ENCODE measurements around the gene GRID2IP. TPM values are rescaled to one million over a fixed set of nuclear protein-coding genes. Genes with fewer than 3 reads are reported as not detected.
A peak's percentile ranks its signal among the peaks of the same experiment; 100 is the strongest.
"Not testable (repeated sequence)": the region's sequence is repeated elsewhere in the genome, so short reads cannot be mapped to it uniquely, and the experiment has no call there.

GRID2IP gene
- total RNA-seq (0.15 TPM), polyA plus RNA-seq (under 1 TPM in 1 of 4 donors, not detected in 3; 0.10 TPM)

DNA sequence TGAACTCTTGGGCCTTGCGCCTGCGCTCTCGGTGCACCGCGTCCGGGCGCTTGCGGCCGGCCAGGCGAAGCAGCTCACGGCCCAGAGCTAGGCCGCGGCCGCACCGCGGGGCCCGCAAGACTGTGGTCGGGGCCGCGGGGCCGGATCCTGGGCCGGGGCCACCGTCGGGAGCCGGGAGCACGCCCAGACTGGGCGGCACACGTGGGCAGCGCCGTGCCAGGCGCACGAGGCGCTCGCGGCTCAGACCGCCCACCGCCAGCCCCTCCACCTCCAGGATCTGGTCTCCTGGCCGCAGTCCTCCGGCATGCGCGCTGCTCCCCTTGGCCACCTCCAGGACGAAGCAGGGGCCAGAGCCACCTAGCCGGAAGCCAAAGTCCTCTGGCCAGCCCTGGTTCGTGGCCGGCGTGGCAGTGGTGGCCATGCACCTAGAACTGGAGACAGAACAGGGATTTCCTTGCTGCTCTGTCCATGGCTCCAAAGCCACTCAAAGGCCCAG is at the start of gene GRID2IP:
Gene GRID2IP, minus strand, starts transcription at position 446 of the 496 bp plus-strand sequence. Its CDS starts 25 bp downstream, at position 421.
- Mint-ChIP-seq H3K4me1 (peaks cover 0 to 13% (median 6%) of the 10 kb centered on the region in 4 donors), H3K36me3 (no peaks in the 10 kb centered on the region), H3K27me3 (no peaks in the 10 kb centered on the region), H3K9me3 (no peaks in the 10 kb centered on the region), H3K4me3 (no peak within 1 kb of the TSS), H3K27ac (no peak within 1 kb of the TSS)
- no peak within 1 kb of the TSS for H3K27ac ChIP-seq (ENCODE audit: insufficient read depth, low read length, poor library complexity, severe bottlenecking)
- no peaks in the 10 kb centered on the region for H3K36me3 ChIP-seq (ENCODE audit: control insufficient read depth, insufficient read depth, low read length)
- peaks cover 9% of the 10 kb centered on the region for H3K4me1 ChIP-seq (ENCODE audit: control insufficient read depth, insufficient read depth, low read length, poor library complexity, severe bottlenecking)
- ATAC-seq (ENCODE audit: low read depth in 2 of 2) (no peak), DNase-seq (no peak)
- H3K27me3 ChIP-seq (ENCODE audit: control insufficient read depth, insufficient read depth, low read length): no peaks in the 10 kb centered on the region
- H3K9me3 ChIP-seq (ENCODE audit: control insufficient read depth in 2 of 2, low read length in 2 of 2): no peaks in the 10 kb centered on the region
- H3K4me3 ChIP-seq (ENCODE audit: low read depth, low read length): no peak within 1 kb of the TSS

DNA sequence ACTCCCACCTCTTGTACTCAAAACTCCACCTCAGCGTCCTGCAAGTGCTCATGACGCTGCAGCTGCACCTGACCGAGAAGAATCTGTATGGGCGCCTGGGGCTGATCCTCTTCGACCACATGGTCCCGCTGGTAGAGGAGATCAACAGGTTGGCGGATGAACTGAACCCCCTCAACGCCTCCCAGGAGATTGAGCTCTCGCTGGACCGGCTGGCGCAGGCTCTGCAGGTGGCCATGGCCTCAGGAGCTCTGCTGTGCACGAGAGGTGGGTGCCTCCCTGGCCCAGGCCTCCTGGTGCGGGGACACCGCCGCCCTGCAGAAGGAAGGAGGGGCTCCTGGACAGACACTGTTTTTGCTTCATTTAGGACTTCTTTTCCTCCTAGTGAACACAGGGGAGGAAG is 48.8 kb upstream of the GRID2IP start:
- H3K27me3 ChIP-seq (ENCODE audit: control insufficient read depth, insufficient read depth, low read length): no peaks in the 10 kb centered on the region
- no peaks in the 10 kb centered on the region for H3K9me3 Mint-ChIP-seq
- no peak overlapping the region for H3K4me3 Mint-ChIP-seq
- no peaks in the 10 kb centered on the region for H3K27me3 Mint-ChIP-seq
- no peak overlapping the region for H3K27ac ChIP-seq (ENCODE audit: insufficient read depth, low read length, poor library complexity, severe bottlenecking)
- H3K4me1 Mint-ChIP-seq: peaks cover 2 to 8% (median 6%) of the 10 kb centered on the region in 4 donors
- peaks cover 40% of the 10 kb centered on the region for H3K36me3 Mint-ChIP-seq
- H3K4me3 ChIP-seq (ENCODE audit: low read depth, low read length): no peak overlapping the region
- DNase-seq (no peak), ATAC-seq (ENCODE audit: low read depth in 2 of 2) (no peak)
- H3K4me1 ChIP-seq (ENCODE audit: control insufficient read depth, insufficient read depth, low read length, poor library complexity, severe bottlenecking): no peaks in the 10 kb centered on the region
- H3K27ac Mint-ChIP-seq: no peak overlapping the region
- H3K9me3 ChIP-seq (ENCODE audit: control insufficient read depth in 2 of 2, low read length in 2 of 2): no peaks in the 10 kb centered on the region
- H3K36me3 ChIP-seq (ENCODE audit: control insufficient read depth, insufficient read depth, low read length): peaks cover 70% of the 10 kb centered on the region

DNA sequence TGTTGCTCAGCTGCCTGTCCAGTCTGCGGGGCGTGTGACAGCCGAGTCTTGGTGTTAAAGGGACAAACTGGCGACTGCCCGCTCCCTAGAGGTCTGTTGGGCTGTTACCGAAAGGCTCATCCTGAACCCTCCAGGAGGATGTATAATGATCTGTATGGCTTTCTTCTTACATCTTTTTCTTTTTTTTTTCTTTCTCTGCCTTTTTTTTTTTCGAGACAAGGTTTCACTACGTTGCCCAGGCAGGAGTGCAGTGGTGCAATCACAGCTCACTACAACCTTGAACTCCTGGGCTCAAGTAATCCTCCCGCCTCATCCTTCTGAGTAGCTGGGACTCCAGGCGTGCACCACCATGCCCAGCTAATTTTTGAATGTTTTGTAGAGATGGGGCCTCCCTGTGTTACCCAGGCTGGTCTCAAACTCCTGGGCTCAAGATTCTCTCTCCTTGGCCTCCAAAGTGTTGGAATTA is 39.4 kb upstream of the GRID2IP start:
- H3K27ac ChIP-seq (ENCODE audit: insufficient read depth, low read length, poor library complexity, severe bottlenecking): peak overlapping the region; percentile 80
- peaks cover 22% of the 10 kb centered on the region for H3K36me3 Mint-ChIP-seq
- H3K27me3 Mint-ChIP-seq: no peaks in the 10 kb centered on the region
- no peak for ATAC-seq (ENCODE audit: low read depth in 2 of 2)
- peak overlapping the region; percentile 88 to 93 (median 90) for H3K27ac Mint-ChIP-seq
- H3K4me1 ChIP-seq (ENCODE audit: control insufficient read depth, insufficient read depth, low read length, poor library complexity, severe bottlenecking): peaks cover 22% of the 10 kb centered on the region
- DNase-seq: no peak
- peak overlapping the region; percentile 86 for H3K4me3 ChIP-seq (ENCODE audit: low read depth, low read length)
- peaks cover 0 to 3% (median 0%) of the 10 kb centered on the region in 7 donors for H3K9me3 Mint-ChIP-seq
- H3K4me1 Mint-ChIP-seq: peaks cover 0 to 31% (median 12%) of the 10 kb centered on the region in 4 donors
- H3K36me3 ChIP-seq (ENCODE audit: control insufficient read depth, insufficient read depth, low read length): peaks cover 40% of the 10 kb centered on the region
- no peaks in the 10 kb centered on the region for H3K9me3 ChIP-seq (ENCODE audit: control insufficient read depth in 2 of 2, low read length in 2 of 2)
- no peaks in the 10 kb centered on the region for H3K27me3 ChIP-seq (ENCODE audit: control insufficient read depth, insufficient read depth, low read length)
- peak overlapping the region; percentile 90 to 98 (median 93) for H3K4me3 Mint-ChIP-seq

DNA sequence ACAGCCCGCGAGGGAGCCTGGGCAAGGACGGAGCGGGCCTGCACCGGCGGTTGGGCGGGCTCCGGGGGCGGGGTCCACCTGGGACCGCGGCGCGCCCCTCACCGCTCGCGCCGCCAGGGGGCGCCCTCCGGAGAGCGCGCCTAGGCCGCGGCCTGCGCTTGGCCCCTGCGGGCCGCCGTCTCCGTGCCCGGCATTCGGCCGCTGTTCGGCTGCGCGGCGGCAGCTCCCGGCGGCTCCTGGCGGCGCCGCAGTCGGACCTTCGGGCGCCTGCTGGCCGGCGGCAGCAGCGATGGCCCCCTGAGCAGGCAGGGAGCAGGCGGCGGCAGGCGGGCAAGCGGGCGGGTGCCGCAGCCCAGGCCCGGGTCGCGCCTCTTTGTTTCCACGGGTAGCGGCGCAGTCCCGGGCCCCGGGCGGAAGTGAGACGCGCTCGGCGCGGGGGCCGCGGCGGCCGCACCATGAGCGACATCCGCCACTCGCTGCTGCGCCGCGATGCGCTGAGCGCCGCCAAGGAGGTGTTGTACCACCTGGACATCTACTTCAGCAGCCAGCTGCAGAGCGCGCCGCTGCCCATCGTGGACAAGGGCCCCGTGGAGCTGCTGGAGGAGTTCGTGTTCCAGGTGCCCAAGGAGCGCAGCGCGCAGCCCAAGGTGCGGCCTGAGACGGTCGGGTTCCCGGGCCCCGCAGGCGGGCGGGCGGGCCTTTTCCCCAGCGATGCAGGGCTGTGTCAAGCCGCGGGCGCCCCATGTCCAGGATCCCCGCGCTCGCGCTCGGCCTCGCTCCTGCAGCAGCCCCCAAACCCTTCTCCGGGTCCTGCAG is 38.8 kb upstream of the GRID2IP start, which contains the start of gene INTS15:
Gene INTS15, plus strand, starts transcription at position 193 of the 816 bp plus-strand sequence. Its CDS starts 263 bp downstream, at position 456.
- peak within 1 kb of the TSS; percentile 86 for H3K4me3 ChIP-seq (ENCODE audit: low read depth, low read length)
- ATAC-seq (ENCODE audit: low read depth in 2 of 2) (peak; percentile 89), DNase-seq (peak; percentile 72 to 90 (median 88))
- H3K27me3 ChIP-seq (ENCODE audit: control insufficient read depth, insufficient read depth, low read length): no peaks in the 10 kb centered on the region
- Mint-ChIP-seq H3K4me3 (peak within 1 kb of the TSS; percentile 90 to 98 (median 93)), H3K9me3 (peaks cover 0 to 3% (median 0%) of the 10 kb centered on the region in 7 donors), H3K4me1 (peaks cover 0 to 31% (median 12%) of the 10 kb centered on the region in 4 donors), H3K36me3 (peaks cover 18% of the 10 kb centered on the region), H3K27ac (peak within 1 kb of the TSS; percentile 88 to 93 (median 90)), H3K27me3 (no peaks in the 10 kb centered on the region)
- no peaks in the 10 kb centered on the region for H3K9me3 ChIP-seq (ENCODE audit: control insufficient read depth in 2 of 2, low read length in 2 of 2)
- H3K36me3 ChIP-seq (ENCODE audit: control insufficient read depth, insufficient read depth, low read length): peaks cover 33% of the 10 kb centered on the region
- H3K27ac ChIP-seq (ENCODE audit: insufficient read depth, low read length, poor library complexity, severe bottlenecking): peak within 1 kb of the TSS; percentile 80
- H3K4me1 ChIP-seq (ENCODE audit: control insufficient read depth, insufficient read depth, low read length, poor library complexity, severe bottlenecking): peaks cover 22% of the 10 kb centered on the region

DNA sequence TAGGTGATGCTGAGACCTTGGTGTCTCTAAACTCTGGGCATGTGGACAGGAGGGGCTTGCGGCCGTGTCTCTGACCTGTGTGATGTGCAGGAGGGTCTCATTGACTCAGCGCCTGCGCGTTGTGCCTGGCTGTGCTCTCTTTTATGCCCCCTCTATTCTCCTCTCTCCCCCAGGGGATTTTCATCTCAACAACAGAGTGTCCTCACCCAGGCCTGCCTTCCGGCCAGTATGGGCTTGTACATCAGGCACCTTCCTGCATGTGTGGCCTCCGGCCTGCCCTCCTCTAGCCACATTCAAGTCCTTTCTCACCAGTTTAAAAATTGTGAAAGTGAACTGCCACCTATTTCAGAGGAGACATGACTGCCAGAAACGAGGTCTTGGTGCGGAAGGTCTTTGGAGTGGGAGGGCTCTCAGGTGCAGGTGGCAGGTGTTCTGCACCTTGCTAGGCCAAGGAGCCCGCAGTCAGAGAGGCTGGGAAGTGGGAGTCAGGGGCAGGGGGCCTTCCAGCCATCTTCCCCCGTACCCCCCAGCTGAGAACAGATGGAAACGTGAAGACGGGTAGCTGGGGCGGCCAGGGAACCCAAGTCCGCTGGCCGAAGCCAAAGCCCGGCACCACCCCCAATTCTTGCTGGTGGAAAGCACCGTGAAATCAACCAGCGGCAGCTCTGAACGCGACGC is 38.0 kb upstream of the GRID2IP start:
- peaks cover 22% of the 10 kb centered on the region for H3K4me1 ChIP-seq (ENCODE audit: control insufficient read depth, insufficient read depth, low read length, poor library complexity, severe bottlenecking)
- no peaks in the 10 kb centered on the region for H3K27me3 ChIP-seq (ENCODE audit: control insufficient read depth, insufficient read depth, low read length)
- H3K27me3 Mint-ChIP-seq: no peaks in the 10 kb centered on the region
- no peaks in the 10 kb centered on the region for H3K9me3 ChIP-seq (ENCODE audit: control insufficient read depth in 2 of 2, low read length in 2 of 2)
- H3K4me3 ChIP-seq (ENCODE audit: low read depth, low read length): no peak overlapping the region
- peaks cover 0 to 3% (median 0%) of the 10 kb centered on the region in 7 donors for H3K9me3 Mint-ChIP-seq
- peak overlapping the region; percentile 74 to 88 (median 78) for H3K4me3 Mint-ChIP-seq
- H3K36me3 ChIP-seq (ENCODE audit: control insufficient read depth, insufficient read depth, low read length): peaks cover 32% of the 10 kb centered on the region
- peak overlapping the region; percentile 71 to 85 (median 84) for H3K27ac Mint-ChIP-seq
- no peak for DNase-seq
- no peak for ATAC-seq (ENCODE audit: low read depth in 2 of 2)
- H3K36me3 Mint-ChIP-seq: peaks cover 21% of the 10 kb centered on the region
- peaks cover 0 to 31% (median 12%) of the 10 kb centered on the region in 4 donors for H3K4me1 Mint-ChIP-seq
- peak overlapping the region; percentile 65 for H3K27ac ChIP-seq (ENCODE audit: insufficient read depth, low read length, poor library complexity, severe bottlenecking)

DNA sequence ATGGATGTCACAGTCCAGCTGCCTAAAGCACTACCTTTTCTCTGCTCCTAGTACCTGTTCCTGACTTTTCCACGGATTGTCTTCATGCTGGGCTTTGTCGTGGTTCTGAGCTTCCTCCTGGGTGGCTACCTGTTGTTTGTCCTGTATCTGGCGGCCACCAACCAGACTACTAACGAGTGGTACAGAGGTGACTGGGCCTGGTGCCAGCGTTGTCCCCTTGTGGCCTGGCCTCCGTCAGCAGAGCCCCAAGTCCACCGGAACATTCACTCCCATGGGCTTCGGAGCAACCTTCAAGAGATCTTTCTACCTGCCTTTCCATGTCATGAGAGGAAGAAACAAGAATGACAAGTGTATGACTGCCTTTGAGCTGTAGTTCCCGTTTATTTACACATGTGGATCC is 37.3 kb upstream of the GRID2IP start:
- peaks cover 30% of the 10 kb centered on the region for H3K36me3 ChIP-seq (ENCODE audit: control insufficient read depth, insufficient read depth, low read length)
- no peak overlapping the region for H3K4me3 ChIP-seq (ENCODE audit: low read depth, low read length)
- Mint-ChIP-seq H3K4me3 (peak overlapping the region; percentile 63 to 88 (median 72)), H3K27ac (peak overlapping the region; percentile 71 to 84 (median 84)), H3K9me3 (peaks cover 0 to 3% (median 0%) of the 10 kb centered on the region in 7 donors), H3K27me3 (no peaks in the 10 kb centered on the region), H3K4me1 (peaks cover 0 to 30% (median 12%) of the 10 kb centered on the region in 4 donors), H3K36me3 (peaks cover 25% of the 10 kb centered on the region)
- H3K27ac ChIP-seq (ENCODE audit: insufficient read depth, low read length, poor library complexity, severe bottlenecking): no peak overlapping the region
- H3K4me1 ChIP-seq (ENCODE audit: control insufficient read depth, insufficient read depth, low read length, poor library complexity, severe bottlenecking): peaks cover 22% of the 10 kb centered on the region
- ATAC-seq (ENCODE audit: low read depth in 2 of 2) (no peak), DNase-seq (no peak)
- H3K27me3 ChIP-seq (ENCODE audit: control insufficient read depth, insufficient read depth, low read length): no peaks in the 10 kb centered on the region
- H3K9me3 ChIP-seq (ENCODE audit: control insufficient read depth in 2 of 2, low read length in 2 of 2): no peaks in the 10 kb centered on the region

DNA sequence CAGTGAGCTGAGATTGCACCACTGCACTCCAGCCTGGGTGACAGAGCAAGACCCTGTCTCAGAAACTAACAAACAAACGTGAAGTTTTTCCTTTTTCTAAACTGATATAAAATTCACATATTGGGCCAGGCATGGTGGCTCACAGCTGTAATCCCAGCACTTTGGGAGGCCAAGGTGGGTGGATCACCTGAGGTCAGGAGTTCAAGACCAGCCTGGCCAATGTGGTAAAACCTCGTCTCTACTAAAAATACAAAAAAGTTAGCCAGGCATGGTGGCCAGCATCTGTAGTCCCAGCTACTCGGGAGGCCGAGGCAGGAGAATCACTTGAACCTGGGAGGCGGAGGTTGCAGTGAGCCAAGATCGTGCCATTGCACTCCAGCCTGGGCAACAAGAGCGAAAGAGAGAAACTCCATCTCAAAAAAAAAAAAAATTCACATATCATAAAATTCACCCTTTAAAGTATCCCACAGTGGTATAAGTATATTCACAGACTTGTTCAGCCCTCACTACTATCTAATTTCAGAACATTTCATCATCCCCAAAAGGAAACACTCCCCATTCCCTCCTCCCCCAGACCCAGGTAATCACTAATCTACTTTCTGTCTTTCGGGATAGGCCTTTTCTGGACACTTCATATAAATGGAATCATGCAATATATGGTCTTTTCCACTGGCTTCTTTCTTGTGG is 34.6 kb upstream of the GRID2IP start:
- not testable (repeated sequence) for H3K4me3 ChIP-seq (ENCODE audit: low read depth, low read length); ATAC-seq (ENCODE audit: low read depth in 2 of 2); H3K27me3 ChIP-seq (ENCODE audit: control insufficient read depth, insufficient read depth, low read length); H3K9me3 ChIP-seq (ENCODE audit: control insufficient read depth in 2 of 2, low read length in 2 of 2); H3K27me3 Mint-ChIP-seq; DNase-seq; H3K27ac ChIP-seq (ENCODE audit: insufficient read depth, low read length, poor library complexity, severe bottlenecking); H3K9me3 Mint-ChIP-seq
- H3K4me1 ChIP-seq (ENCODE audit: control insufficient read depth, insufficient read depth, low read length, poor library complexity, severe bottlenecking): peaks cover 10% of the 10 kb centered on the region
- Mint-ChIP-seq H3K4me3 (peak overlapping the region in 1 of 4 donors; percentile 19), H3K27ac (peak overlapping the region in 1 of 3 donors; percentile 40), H3K4me1 (peaks cover 9 to 15% (median 11%) of the 10 kb centered on the region in 4 donors), H3K36me3 (peaks cover 42% of the 10 kb centered on the region)
- H3K36me3 ChIP-seq (ENCODE audit: control insufficient read depth, insufficient read depth, low read length): peaks cover 35% of the 10 kb centered on the region
